ENCODE measurements around the gene CAMTA1.

DNA sequence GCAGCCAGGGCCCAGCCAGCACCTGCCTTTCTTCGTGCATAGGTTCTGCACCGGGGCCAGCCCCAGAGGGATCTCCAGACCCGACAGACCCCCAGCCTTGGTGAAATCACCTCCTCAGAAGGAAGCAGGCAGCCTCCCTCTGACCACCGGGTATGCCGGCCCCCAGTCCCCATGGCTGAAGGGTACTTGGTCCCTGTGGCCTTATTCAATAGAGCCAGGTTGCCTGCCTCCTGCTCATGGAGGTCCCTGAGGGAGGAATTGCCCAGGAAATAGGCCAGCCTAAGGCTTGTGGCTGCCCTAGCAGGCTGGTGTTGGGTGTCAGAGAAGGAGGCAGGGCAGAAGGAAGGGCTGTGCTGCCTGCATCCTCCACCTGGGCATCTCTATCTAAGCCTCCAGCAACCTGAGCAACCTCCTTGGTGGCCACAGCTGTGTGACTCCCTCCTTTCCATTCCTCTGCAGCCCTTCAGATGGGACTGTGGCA is 647.7 kb downstream of the CAMTA1 start:
- TF ChIP-seq, protein P1, sequence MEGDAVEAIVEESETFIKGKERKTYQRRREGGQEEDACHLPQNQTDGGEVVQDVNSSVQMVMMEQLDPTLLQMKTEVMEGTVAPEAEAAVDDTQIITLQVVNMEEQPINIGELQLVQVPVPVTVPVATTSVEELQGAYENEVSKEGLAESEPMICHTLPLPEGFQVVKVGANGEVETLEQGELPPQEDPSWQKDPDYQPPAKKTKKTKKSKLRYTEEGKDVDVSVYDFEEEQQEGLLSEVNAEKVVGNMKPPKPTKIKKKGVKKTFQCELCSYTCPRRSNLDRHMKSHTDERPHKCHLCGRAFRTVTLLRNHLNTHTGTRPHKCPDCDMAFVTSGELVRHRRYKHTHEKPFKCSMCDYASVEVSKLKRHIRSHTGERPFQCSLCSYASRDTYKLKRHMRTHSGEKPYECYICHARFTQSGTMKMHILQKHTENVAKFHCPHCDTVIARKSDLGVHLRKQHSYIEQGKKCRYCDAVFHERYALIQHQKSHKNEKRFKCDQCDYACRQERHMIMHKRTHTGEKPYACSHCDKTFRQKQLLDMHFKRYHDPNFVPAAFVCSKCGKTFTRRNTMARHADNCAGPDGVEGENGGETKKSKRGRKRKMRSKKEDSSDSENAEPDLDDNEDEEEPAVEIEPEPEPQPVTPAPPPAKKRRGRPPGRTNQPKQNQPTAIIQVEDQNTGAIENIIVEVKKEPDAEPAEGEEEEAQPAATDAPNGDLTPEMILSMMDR (IDR thresholded peaks at IDR 0.05; ENCODE audit: poor library complexity), result no peak
- no peak for TF ChIP-seq EZH2 (IDR thresholded peaks at IDR 0.05; ENCODE audit: borderline replicate concordance)

Measured in hepatocyte (in vitro differentiated cells).